SK-N-SH (cell line): Measurements from ENCODE around the gene SPEF2. TPM values are rescaled to one million over a fixed set of nuclear protein-coding genes. Genes with fewer than 3 reads are reported as not detected.

ENCODE experiments used
- CTCF ChIA-PET: fragments of 300-600, 350-600 bp; formaldehyde crosslinking; extraction: SDS; loops from one replicate; lab custom pipeline; 2021; lab: Yijun Ruan, JAX
- POLR2A ChIA-PET: fragments of 350-600 bp; sonication (Branson Sonifier 250); formaldehyde crosslinking; extraction: SDS; loops from one replicate; lab custom pipeline; 2020; ENCODE audit warnings: antibody characterized with exemption, inconsistent platforms; lab: Yijun Ruan, JAX
- DNase-seq: peaks from one replicate; pipeline ENCODE4 v3.0.0; 2012
- H2AFZ ChIP-seq: fragments of 200-600 bp; sonication (generic); 2 replicates; pipeline ENCODE4 v1.8.1; 2016; ENCODE audit warnings: antibody characterized with exemption, mild to moderate bottlenecking, low read depth
- H3F3A ChIP-seq: fragments of 200-600 bp; sonication (generic); replicated peaks from 2 replicates; pipeline ENCODE3; 2016; ENCODE audit warnings: antibody characterized with exemption, mild to moderate bottlenecking; ENCODE audit not compliant: insufficient read depth
- H3K27ac ChIP-seq, 2 experiments: fragments of 200-500 bp in 1 of 2; fragments of 200-600 bp in 1 of 2; sonication (Bioruptor generic) in 1 of 2; sonication (generic), shearing (Covaris generic) in 1 of 2; 2 replicates each; pipeline versions ENCODE4 v1.5.1 to v1.6.1; 2014 to 2016; ENCODE audit warnings: low read depth in 2 of 2, inconsistent platforms in 1 of 2, low read length in 1 of 2, mild to moderate bottlenecking in 1 of 2, mixed read lengths in 1 of 2
- H3K27me3 ChIP-seq: fragments of 200-600 bp; sonication (generic), shearing (Covaris generic); 2 replicates; pipeline ENCODE4 v1.6.1; 2016; ENCODE audit warnings: mixed run types; ENCODE audit not compliant: insufficient read depth
- H3K36me3 ChIP-seq, 2 experiments: fragments of 200-500 bp in 1 of 2; fragments of 200-600 bp in 1 of 2; sonication (Bioruptor generic) in 1 of 2; sonication (generic) in 1 of 2; replicated peaks in 1 of 2; 2 replicates each; pipeline versions ENCODE3 to v1.5.1; 2014 to 2016; ENCODE audit warnings: low read length in 1 of 2, mild to moderate bottlenecking in 1 of 2; ENCODE audit not compliant: insufficient read depth in 2 of 2, control insufficient read depth in 1 of 2
- H3K4me1 ChIP-seq, 2 experiments: fragments of 200-500 bp in 1 of 2; fragments of 200-600 bp in 1 of 2; sonication (Bioruptor generic) in 1 of 2; sonication (generic), shearing (Covaris generic) in 1 of 2; 2 replicates each; pipeline versions ENCODE4 v1.5.1 to v1.6.1; 2014 to 2016; ENCODE audit warnings: low read depth in 1 of 2, low read length in 1 of 2, mixed run types in 1 of 2; ENCODE audit not compliant: insufficient read depth in 2 of 2, control insufficient read depth in 1 of 2
- H3K4me2 ChIP-seq: fragments of 200-600 bp; sonication (generic), shearing (Covaris generic); 2 replicates; pipeline ENCODE4 v1.6.1; 2017; ENCODE audit warnings: mixed run types
- H3K4me3 ChIP-seq, 2 experiments: fragments of 200-500 bp in 1 of 2; fragments of 200-600 bp in 1 of 2; sonication (Bioruptor generic) in 1 of 2; sonication (generic), shearing (Covaris generic) in 1 of 2; 2 replicates each; pipeline versions ENCODE4 v1.5.1 to v1.8.1; 2014 to 2016; ENCODE audit warnings: low read depth in 2 of 2, inconsistent platforms in 1 of 2, low read length in 1 of 2, mild to moderate bottlenecking in 1 of 2, mixed read lengths in 1 of 2, moderate library complexity in 1 of 2
- H3K79me2 ChIP-seq: fragments of 200-600 bp; sonication (generic); 2 replicates; pipeline ENCODE4 v1.8.1; 2017; ENCODE audit warnings: mild to moderate bottlenecking; ENCODE audit not compliant: insufficient read depth
- H3K9ac ChIP-seq: fragments of 200-600 bp; sonication (generic); 2 replicates; pipeline ENCODE4 v1.6.1; 2017; ENCODE audit warnings: mixed run types
- H3K9me2 ChIP-seq: fragments of 200-600 bp; sonication (generic); 2 replicates; pipeline ENCODE4 v1.6.1; 2017; ENCODE audit warnings: mixed run types
- H3K9me3 ChIP-seq: fragments of 200-600 bp; sonication (generic); 2 replicates; pipeline ENCODE4 v1.6.1; 2017; ENCODE audit warnings: mixed run types, mild to moderate bottlenecking, moderate library complexity
- H4K20me1 ChIP-seq: fragments of 200-600 bp; sonication (generic); 2 replicates; pipeline ENCODE4 v1.6.1; 2017; ENCODE audit warnings: mild to moderate bottlenecking, mixed run types; ENCODE audit not compliant: insufficient read depth
- ELF1 ChIP-seq: IDR thresholded peaks from 2 replicates; pipeline ENCODE4 v1.4.0; 2012
- EP300 ChIP-seq, 2 experiments: IDR thresholded peaks; 2 replicates each; pipeline versions ENCODE4 v1.4.0 to v1.6.1; 2012; ENCODE audit warnings: borderline replicate concordance in 1 of 2, low read depth in 1 of 2, low read length in 1 of 2
- JUND ChIP-seq: IDR thresholded peaks from 2 replicates; pipeline ENCODE4 v1.4.0; 2012
- NRF1 ChIP-seq: IDR thresholded peaks from 2 replicates; pipeline ENCODE4 v1.6.1; 2012; ENCODE audit warnings: low read depth, mild to moderate bottlenecking, low read length
- RAD21 ChIP-seq: IDR thresholded peaks from 2 replicates; pipeline ENCODE4 v1.6.1; 2012; ENCODE audit warnings: mild to moderate bottlenecking, low read length
- RCOR1 ChIP-seq: fragments of 150-350 bp; IDR thresholded peaks from 2 replicates; pipeline ENCODE4 v1.6.1; 2017; ENCODE audit warnings: antibody characterized with exemption, low read length
- RFX5 ChIP-seq: IDR thresholded peaks from 2 replicates; pipeline ENCODE4 v1.6.1; 2012; ENCODE audit warnings: mild to moderate bottlenecking, improper control_type of control experiment, low read length
- SMC3 ChIP-seq: IDR thresholded peaks from 2 replicates; pipeline ENCODE4 v1.6.1; 2012; ENCODE audit warnings: low read depth, low read length, improper control_type of control experiment
- TCF12 ChIP-seq: IDR thresholded peaks from 2 replicates; pipeline ENCODE4 v1.4.0; 2012
- TEAD4 ChIP-seq: IDR thresholded peaks from 2 replicates; pipeline ENCODE4 v1.4.0; 2012; ENCODE audit warnings: mild to moderate bottlenecking, borderline replicate concordance; ENCODE audit not compliant: insufficient read depth
- YY1 ChIP-seq: IDR thresholded peaks from 2 replicates; pipeline ENCODE4 v1.4.0; 2012; ENCODE audit warnings: low read depth, mild to moderate bottlenecking
- WGBS: methylation state at CpG from one replicate; pipeline ENCODE4 v1.1.6; 2017; ENCODE audit warnings: low lambda C conversion rate; 5-methylcytosine and 5-hydroxymethylcytosine counted together
- polyA plus RNA-seq, 3 experiments: library from polyadenylated mRNA; depleted of rRNA; stranded (reverse); fragments of >200 nt; gene quantifications; 2 replicates each; pipeline ENCODE4 v1.2.3, GENCODE V29; 2012
- TF ChIP-seq, protein P1 (sequence below): IDR thresholded peaks from 2 replicates; pipeline ENCODE4 v1.6.1; 2012; ENCODE audit warnings: mild to moderate bottlenecking, low read depth, low read length, moderate library complexity
- TF ChIP-seq, protein P2 (sequence below): IDR thresholded peaks from 2 replicates; pipeline ENCODE4 v1.4.0; 2012; ENCODE audit warnings: low read depth, borderline replicate concordance
- TF ChIP-seq, protein P3 (sequence below): fragments of 150-350 bp; IDR thresholded peaks from 2 replicates; pipeline ENCODE4 v1.6.1; 2017; ENCODE audit warnings: antibody characterized with exemption, low read length, low read depth, borderline replicate concordance

The SPEF2 gene
- polyA plus RNA-seq, 1 of the 3 experiments (the other 2 are of a cell fraction): 1.6 TPM

DNA sequence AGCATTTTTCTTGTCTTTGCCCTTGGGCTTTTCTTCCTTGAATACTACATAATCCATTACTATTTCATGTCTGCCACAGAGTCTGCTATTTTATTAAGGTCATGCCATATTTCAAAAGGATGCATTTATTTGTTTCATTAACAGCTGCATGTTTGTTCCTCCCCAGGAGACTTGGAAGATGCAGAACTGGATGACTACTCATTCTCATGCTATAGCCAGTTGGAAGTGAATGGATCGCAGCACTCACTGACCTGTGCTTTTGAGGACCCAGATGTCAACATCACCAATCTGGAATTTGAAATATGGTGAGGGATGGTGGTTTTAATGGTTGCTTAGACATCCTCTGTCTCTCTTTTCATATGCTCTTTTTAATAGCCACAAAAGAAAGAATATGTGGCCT, 243.0 kb downstream of the SPEF2 start:
- H3K27me3 ChIP-seq: no peaks in the 10 kb centered on the region
- H2AFZ ChIP-seq: no peak overlapping the region
- CTCF ChIA-PET: no interaction called here
- no peaks in the 10 kb centered on the region for H4K20me1 ChIP-seq
- H3K4me2 ChIP-seq: no peak overlapping the region
- H3F3A ChIP-seq: peaks cover 21% of the 10 kb centered on the region
- H3K9me2 ChIP-seq: no peaks in the 10 kb centered on the region
- H3K4me3 ChIP-seq: no peak overlapping the region
- H3K9ac ChIP-seq: no peak overlapping the region
- H3K9me3 ChIP-seq: no peaks in the 10 kb centered on the region
- H3K27ac ChIP-seq: no peak overlapping the region
- H3K4me1 ChIP-seq: peaks cover 0 to 36% of the 10 kb centered on the region in 2 experiments; a peak in 2 of 4 replicates
- peaks cover 0 to 15% of the 10 kb centered on the region in 2 experiments for H3K36me3 ChIP-seq
- H3K79me2 ChIP-seq: peaks cover 6% of the 10 kb centered on the region; the same call in 1 of the 2 replicates
- DNase-seq: no peak
- WGBS: 93% methylated on average over 1 of the region's 1 CpG
- TF ChIP-seq RCOR1 (no peak), NRF1 (no peak), TCF12 (no peak), ELF1 (no peak), TEAD4 (no peak), YY1 (no peak), RAD21 (no peak), JUND (no peak), SMC3 (no peak), RFX5 (no peak), EP300 (IDR thresholded peaks at IDR 0.05; ENCODE audit: borderline replicate concordance in 1 of 2, low read depth in 1 of 2, low read length in 1 of 2) (no peak)
- TF ChIP-seq, protein P1, sequence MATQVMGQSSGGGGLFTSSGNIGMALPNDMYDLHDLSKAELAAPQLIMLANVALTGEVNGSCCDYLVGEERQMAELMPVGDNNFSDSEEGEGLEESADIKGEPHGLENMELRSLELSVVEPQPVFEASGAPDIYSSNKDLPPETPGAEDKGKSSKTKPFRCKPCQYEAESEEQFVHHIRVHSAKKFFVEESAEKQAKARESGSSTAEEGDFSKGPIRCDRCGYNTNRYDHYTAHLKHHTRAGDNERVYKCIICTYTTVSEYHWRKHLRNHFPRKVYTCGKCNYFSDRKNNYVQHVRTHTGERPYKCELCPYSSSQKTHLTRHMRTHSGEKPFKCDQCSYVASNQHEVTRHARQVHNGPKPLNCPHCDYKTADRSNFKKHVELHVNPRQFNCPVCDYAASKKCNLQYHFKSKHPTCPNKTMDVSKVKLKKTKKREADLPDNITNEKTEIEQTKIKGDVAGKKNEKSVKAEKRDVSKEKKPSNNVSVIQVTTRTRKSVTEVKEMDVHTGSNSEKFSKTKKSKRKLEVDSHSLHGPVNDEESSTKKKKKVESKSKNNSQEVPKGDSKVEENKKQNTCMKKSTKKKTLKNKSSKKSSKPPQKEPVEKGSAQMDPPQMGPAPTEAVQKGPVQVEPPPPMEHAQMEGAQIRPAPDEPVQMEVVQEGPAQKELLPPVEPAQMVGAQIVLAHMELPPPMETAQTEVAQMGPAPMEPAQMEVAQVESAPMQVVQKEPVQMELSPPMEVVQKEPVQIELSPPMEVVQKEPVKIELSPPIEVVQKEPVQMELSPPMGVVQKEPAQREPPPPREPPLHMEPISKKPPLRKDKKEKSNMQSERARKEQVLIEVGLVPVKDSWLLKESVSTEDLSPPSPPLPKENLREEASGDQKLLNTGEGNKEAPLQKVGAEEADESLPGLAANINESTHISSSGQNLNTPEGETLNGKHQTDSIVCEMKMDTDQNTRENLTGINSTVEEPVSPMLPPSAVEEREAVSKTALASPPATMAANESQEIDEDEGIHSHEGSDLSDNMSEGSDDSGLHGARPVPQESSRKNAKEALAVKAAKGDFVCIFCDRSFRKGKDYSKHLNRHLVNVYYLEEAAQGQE: no peak
- TF ChIP-seq, protein P2, sequence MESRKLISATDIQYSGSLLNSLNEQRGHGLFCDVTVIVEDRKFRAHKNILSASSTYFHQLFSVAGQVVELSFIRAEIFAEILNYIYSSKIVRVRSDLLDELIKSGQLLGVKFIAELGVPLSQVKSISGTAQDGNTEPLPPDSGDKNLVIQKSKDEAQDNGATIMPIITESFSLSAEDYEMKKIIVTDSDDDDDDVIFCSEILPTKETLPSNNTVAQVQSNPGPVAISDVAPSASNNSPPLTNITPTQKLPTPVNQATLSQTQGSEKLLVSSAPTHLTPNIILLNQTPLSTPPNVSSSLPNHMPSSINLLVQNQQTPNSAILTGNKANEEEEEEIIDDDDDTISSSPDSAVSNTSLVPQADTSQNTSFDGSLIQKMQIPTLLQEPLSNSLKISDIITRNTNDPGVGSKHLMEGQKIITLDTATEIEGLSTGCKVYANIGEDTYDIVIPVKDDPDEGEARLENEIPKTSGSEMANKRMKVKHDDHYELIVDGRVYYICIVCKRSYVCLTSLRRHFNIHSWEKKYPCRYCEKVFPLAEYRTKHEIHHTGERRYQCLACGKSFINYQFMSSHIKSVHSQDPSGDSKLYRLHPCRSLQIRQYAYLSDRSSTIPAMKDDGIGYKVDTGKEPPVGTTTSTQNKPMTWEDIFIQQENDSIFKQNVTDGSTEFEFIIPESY: no peak
- TF ChIP-seq, protein P3, sequence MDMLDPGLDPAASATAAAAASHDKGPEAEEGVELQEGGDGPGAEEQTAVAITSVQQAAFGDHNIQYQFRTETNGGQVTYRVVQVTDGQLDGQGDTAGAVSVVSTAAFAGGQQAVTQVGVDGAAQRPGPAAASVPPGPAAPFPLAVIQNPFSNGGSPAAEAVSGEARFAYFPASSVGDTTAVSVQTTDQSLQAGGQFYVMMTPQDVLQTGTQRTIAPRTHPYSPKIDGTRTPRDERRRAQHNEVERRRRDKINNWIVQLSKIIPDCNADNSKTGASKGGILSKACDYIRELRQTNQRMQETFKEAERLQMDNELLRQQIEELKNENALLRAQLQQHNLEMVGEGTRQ: no peak
- POLR2A ChIA-PET: no interaction called here
